ENCODE results near the gene C9orf152. TPM values are rescaled to one million over a fixed set of nuclear protein-coding genes. Genes with fewer than 3 reads are reported as not detected.

The C9orf152 gene
- total RNA-seq, 6 experiments from 2014 or later: not detected

- H3K4me1 Mint-ChIP-seq (ENCODE audit: low read depth): peaks cover 12% of the 10 kb centered on the region
- no peak for DNase-seq
- H3K9me3 Mint-ChIP-seq: no peaks in the 10 kb centered on the region
- peaks cover 4% of the 10 kb centered on the region; the same call in 1 of the 2 replicates for H3K27me3 Mint-ChIP-seq (ENCODE audit: insufficient read depth)
- no peak overlapping the region for H3K4me3 Mint-ChIP-seq
- TF ChIP-seq, protein P1, sequence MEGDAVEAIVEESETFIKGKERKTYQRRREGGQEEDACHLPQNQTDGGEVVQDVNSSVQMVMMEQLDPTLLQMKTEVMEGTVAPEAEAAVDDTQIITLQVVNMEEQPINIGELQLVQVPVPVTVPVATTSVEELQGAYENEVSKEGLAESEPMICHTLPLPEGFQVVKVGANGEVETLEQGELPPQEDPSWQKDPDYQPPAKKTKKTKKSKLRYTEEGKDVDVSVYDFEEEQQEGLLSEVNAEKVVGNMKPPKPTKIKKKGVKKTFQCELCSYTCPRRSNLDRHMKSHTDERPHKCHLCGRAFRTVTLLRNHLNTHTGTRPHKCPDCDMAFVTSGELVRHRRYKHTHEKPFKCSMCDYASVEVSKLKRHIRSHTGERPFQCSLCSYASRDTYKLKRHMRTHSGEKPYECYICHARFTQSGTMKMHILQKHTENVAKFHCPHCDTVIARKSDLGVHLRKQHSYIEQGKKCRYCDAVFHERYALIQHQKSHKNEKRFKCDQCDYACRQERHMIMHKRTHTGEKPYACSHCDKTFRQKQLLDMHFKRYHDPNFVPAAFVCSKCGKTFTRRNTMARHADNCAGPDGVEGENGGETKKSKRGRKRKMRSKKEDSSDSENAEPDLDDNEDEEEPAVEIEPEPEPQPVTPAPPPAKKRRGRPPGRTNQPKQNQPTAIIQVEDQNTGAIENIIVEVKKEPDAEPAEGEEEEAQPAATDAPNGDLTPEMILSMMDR (IDR thresholded peaks at IDR 0.05): no peak
- H3K36me3 Mint-ChIP-seq (ENCODE audit: low read depth): peaks cover 38% of the 10 kb centered on the region
- no peak overlapping the region for H3K27ac Mint-ChIP-seq
Observed at GRCh38 chr9:110248361-110248760, 40.4 kb upstream of the C9orf152 start.

GRCh38 chr9:110246214-110246613 is 38.3 kb upstream of the C9orf152 start:
- Mint-ChIP-seq H3K36me3 (ENCODE audit: low read depth) (peaks cover 31% of the 10 kb centered on the region), H3K27ac (peak overlapping the region; percentile 16; the same call in 1 of the 2 replicates), H3K4me3 (no peak overlapping the region), H3K9me3 (no peaks in the 10 kb centered on the region), H3K4me1 (ENCODE audit: low read depth) (no peaks in the 10 kb centered on the region; the same call in 1 of the 2 replicates), H3K27me3 (ENCODE audit: insufficient read depth) (0 out of 2 replicates have a peak, but pooled peaks cover 2% of the 10 kb centered on the region)
- TF ChIP-seq, protein P1 (IDR thresholded peaks at IDR 0.05): no peak
- no peak for DNase-seq

DNA sequence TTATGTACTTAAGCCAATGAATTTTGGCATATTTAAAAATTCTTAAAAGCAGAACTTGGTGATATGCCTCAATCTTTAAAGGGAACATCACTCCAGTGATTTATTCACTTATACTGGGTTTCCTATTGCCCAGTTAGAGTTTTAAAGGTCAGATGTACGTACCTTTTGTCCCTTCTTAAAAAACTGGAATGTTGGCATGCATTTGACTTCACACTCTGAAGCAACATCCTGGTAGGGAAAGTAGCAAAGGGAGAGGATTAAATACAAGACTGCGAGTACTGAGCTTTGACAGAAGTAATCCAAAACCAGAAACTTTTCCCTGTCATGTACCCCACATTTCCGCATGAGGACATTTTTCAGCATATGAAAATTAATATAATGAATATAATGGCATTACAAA is 36.7 kb upstream of the C9orf152 start:
- Mint-ChIP-seq H3K27me3 (ENCODE audit: insufficient read depth) (0 out of 2 replicates have a peak, but pooled peaks cover 2% of the 10 kb centered on the region), H3K36me3 (ENCODE audit: low read depth) (peaks cover 22% of the 10 kb centered on the region), H3K4me3 (no peak overlapping the region), H3K9me3 (no peaks in the 10 kb centered on the region), H3K27ac (no peak overlapping the region), H3K4me1 (ENCODE audit: low read depth) (no peaks in the 10 kb centered on the region; the same call in 1 of the 2 replicates)
- TF ChIP-seq, protein P1 (IDR thresholded peaks at IDR 0.05): no peak
- DNase-seq: no peak

- H3K27me3 Mint-ChIP-seq (ENCODE audit: insufficient read depth): 0 out of 2 replicates have a peak, but pooled peaks cover 1% of the 10 kb centered on the region
- no peak overlapping the region for H3K4me3 Mint-ChIP-seq
- peaks cover 8% of the 10 kb centered on the region; the same call in 1 of the 2 replicates for H3K36me3 Mint-ChIP-seq (ENCODE audit: low read depth)
- TF ChIP-seq, protein P1 (IDR thresholded peaks at IDR 0.05): no peak
- no peaks in the 10 kb centered on the region for H3K9me3 Mint-ChIP-seq
- H3K27ac Mint-ChIP-seq: no peak overlapping the region
- DNase-seq: no peak
- H3K4me1 Mint-ChIP-seq (ENCODE audit: low read depth): no peaks in the 10 kb centered on the region; the same call in 1 of the 2 replicates
Observed at GRCh38 chr9:110241858-110242321, 33.9 kb upstream of the C9orf152 start.

DNA sequence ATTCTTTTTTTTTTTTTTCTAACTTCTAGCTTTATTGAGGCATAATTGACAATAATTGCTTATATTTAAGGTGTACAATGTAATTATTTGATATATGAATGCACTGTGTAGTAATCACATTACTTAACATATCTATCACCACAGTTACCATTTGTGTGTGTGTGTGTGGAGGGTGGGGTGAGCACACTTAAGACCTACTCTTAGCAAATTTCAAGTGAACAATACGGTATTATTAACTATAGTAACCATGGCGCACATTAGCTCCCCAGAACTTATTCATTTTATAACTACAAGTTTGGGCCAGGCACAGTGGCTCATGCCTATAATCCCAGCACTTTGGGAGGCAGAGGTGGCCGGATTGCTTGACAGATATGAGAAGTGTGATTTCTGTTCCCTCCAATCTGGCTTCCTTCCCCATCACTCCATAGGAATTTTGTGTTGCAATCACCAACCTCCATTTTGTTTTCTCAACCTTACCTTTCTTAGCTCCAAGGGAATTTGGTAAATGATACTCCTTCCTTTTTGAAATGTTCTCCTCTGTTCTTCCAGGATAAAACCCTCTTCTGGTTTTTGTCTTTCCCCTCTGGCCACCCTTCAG is 33.4 kb upstream of the C9orf152 start:
- Mint-ChIP-seq H3K9me3 (no peaks in the 10 kb centered on the region), H3K27me3 (ENCODE audit: insufficient read depth) (no peaks in the 10 kb centered on the region), H3K4me1 (ENCODE audit: low read depth) (no peaks in the 10 kb centered on the region; the same call in 1 of the 2 replicates), H3K4me3 (no peak overlapping the region), H3K36me3 (ENCODE audit: low read depth) (peaks cover 6% of the 10 kb centered on the region; the same call in 1 of the 2 replicates), H3K27ac (no peak overlapping the region)
- TF ChIP-seq, protein P1 (IDR thresholded peaks at IDR 0.05): no peak
- no peak for DNase-seq
